IMR-90 (cell line): ENCODE results near the gene PLXDC2. TPM values are rescaled to one million over a fixed set of nuclear protein-coding genes. Genes with fewer than 3 reads are reported as not detected.

Experiments used
- ATAC-seq: fragments of 200-7000 bp; cut with Tn5 transposase; 2 replicates; pipeline ENCODE4 v1.9.1; 2020; ENCODE audit warnings: low read depth, mild to moderate bottlenecking, moderate library complexity
- BruUV-seq: library from RNA; stranded (reverse); fragments of 400-500 nt; replicated peaks from 2 replicates; lab custom pipeline; 2021; lab: Mats Ljungman, UMichigan
- CTCF ChIA-PET: fragments of 300-600 bp; formaldehyde crosslinking; extraction: SDS; loops from one replicate; lab custom pipeline; 2021; ENCODE audit warnings: antibody characterized with exemption; lab: Yijun Ruan, JAX
- POLR2A ChIA-PET: fragments of 300-600 bp; sonication (Branson Sonifier 250); formaldehyde crosslinking; loops from one replicate; lab custom pipeline; 2022; ENCODE audit warnings: antibody characterized with exemption; ENCODE audit not compliant: unreplicated experiment; lab: Charles Lee
- DNase-seq: peaks from one replicate; pipeline ENCODE4 v3.0.0; 2013
- H2AFZ ChIP-seq: replicated peaks from 2 replicates; pipeline ENCODE3; 2013; ENCODE audit warnings: low read length, mild to moderate bottlenecking; ENCODE audit not compliant: poor library complexity
- H2AK5ac ChIP-seq: 2 replicates; pipeline ENCODE4 v1.6.1; 2013; ENCODE audit warnings: low read depth, low read length, inconsistent platforms
- H2AK9ac ChIP-seq: replicated peaks from 2 replicates; pipeline ENCODE3; 2013; ENCODE audit warnings: mild to moderate bottlenecking, low read depth, low read length, moderate library complexity; ENCODE audit not compliant: poor library complexity
- H2BK120ac ChIP-seq: 2 replicates; pipeline ENCODE4 v1.6.1; 2013; ENCODE audit warnings: low read depth, low read length, inconsistent platforms
- H2BK15ac ChIP-seq: 3 replicates; pipeline ENCODE4 v1.6.1; 2013; ENCODE audit warnings: low read depth, low read length, inconsistent platforms
- H2BK20ac ChIP-seq: 2 replicates; pipeline ENCODE4 v1.6.1; 2013; ENCODE audit warnings: low read depth, mild to moderate bottlenecking, inconsistent platforms, low read length, moderate library complexity
- H2BK5ac ChIP-seq: 2 replicates; pipeline ENCODE4 v1.6.1; 2013; ENCODE audit warnings: mild to moderate bottlenecking, low read depth, low read length, inconsistent platforms; ENCODE audit not compliant: poor library complexity, severe bottlenecking
- H3K14ac ChIP-seq: replicated peaks from 2 replicates; pipeline ENCODE4 v1.6.1; 2013; ENCODE audit warnings: low read depth, low read length, inconsistent platforms
- H3K18ac ChIP-seq: 2 replicates; pipeline ENCODE4 v1.6.1; 2013; ENCODE audit warnings: low read depth, low read length, control low read depth
- H3K23ac ChIP-seq: 2 replicates; pipeline ENCODE4 v1.6.1; 2013; ENCODE audit warnings: low read depth, low read length, inconsistent platforms
- H3K27ac ChIP-seq: 2 replicates; pipeline ENCODE4 v1.5.1; 2013; ENCODE audit warnings: mild to moderate bottlenecking, control low read depth, low read length; ENCODE audit not compliant: insufficient read depth
- H3K27me3 ChIP-seq: 2 replicates; pipeline ENCODE4 v1.6.1; 2013; ENCODE audit warnings: low read length; ENCODE audit not compliant: control insufficient read depth, insufficient read depth
- H3K36me3 ChIP-seq: 2 replicates; pipeline ENCODE4 v1.6.1; 2013; ENCODE audit warnings: low read length, mixed read lengths; ENCODE audit not compliant: control insufficient read depth, insufficient read depth
- H3K4ac ChIP-seq: 2 replicates; pipeline ENCODE4 v1.6.1; 2013; ENCODE audit warnings: low read depth, low read length, inconsistent platforms
- H3K4me1 ChIP-seq: 2 replicates; pipeline ENCODE4 v1.6.1; 2013; ENCODE audit warnings: low read length, mixed read lengths; ENCODE audit not compliant: control insufficient read depth, insufficient read depth
- H3K4me2 ChIP-seq: 2 replicates; pipeline ENCODE4 v1.6.1; 2013; ENCODE audit warnings: low read depth, mild to moderate bottlenecking, control low read depth, low read length, moderate library complexity
- H3K4me3 ChIP-seq: 2 replicates; pipeline ENCODE4 v1.5.1; 2013; ENCODE audit warnings: low read depth, mild to moderate bottlenecking, control low read depth, low read length, moderate library complexity; ENCODE audit not compliant: insufficient read depth
- H3K56ac ChIP-seq: 2 replicates; pipeline ENCODE4 v1.6.1; 2013; ENCODE audit warnings: low read length, inconsistent platforms; ENCODE audit not compliant: insufficient read depth; ENCODE audit errors: extremely low read depth
- H3K79me1 ChIP-seq, 2 experiments: 2 replicates each; pipeline ENCODE4 v1.6.1; 2013; ENCODE audit warnings: low read length in 2 of 2, inconsistent platforms in 1 of 2, low read depth in 1 of 2
- H3K9ac ChIP-seq: 2 replicates; pipeline ENCODE4 v1.6.1; 2013; ENCODE audit warnings: low read depth, low read length, control low read depth
- H3K9me1 ChIP-seq: 2 replicates; pipeline ENCODE4 v1.6.1; 2013; ENCODE audit warnings: low read length, inconsistent platforms; ENCODE audit not compliant: insufficient read depth
- H3K9me3 ChIP-seq: 2 replicates; pipeline ENCODE4 v1.6.1; 2013; ENCODE audit warnings: low read length; ENCODE audit not compliant: control insufficient read depth, insufficient read depth
- H4K20me1 ChIP-seq: 2 replicates; pipeline ENCODE4 v1.6.1; 2013; ENCODE audit warnings: low read length, inconsistent platforms; ENCODE audit not compliant: insufficient read depth
- H4K5ac ChIP-seq: 2 replicates; pipeline ENCODE4 v1.6.1; 2013; ENCODE audit warnings: mild to moderate bottlenecking, low read depth, low read length, control low read depth
- H4K8ac ChIP-seq, 2 experiments: 2 replicates each; pipeline ENCODE4 v1.6.1; 2013; ENCODE audit warnings: low read depth in 2 of 2, low read length in 2 of 2, control low read depth in 1 of 2, inconsistent platforms in 1 of 2
- H4K91ac ChIP-seq: 2 replicates; pipeline ENCODE4 v1.6.1; 2013; ENCODE audit warnings: low read depth, low read length, inconsistent platforms; ENCODE audit not compliant: insufficient read depth
- BHLHE40 ChIP-seq: fragments of 150-350 bp; IDR thresholded peaks from 2 replicates; pipeline ENCODE4 v1.6.1; 2016; ENCODE audit warnings: mild to moderate bottlenecking, low read depth, low read length
- CEBPB ChIP-seq: IDR thresholded peaks from 2 replicates; pipeline ENCODE4 v1.6.1; 2012; ENCODE audit warnings: low read depth, low read length, improper control_type of control experiment
- CHD1 ChIP-seq: IDR thresholded peaks from 2 replicates; pipeline ENCODE4 v1.6.1; 2012; ENCODE audit warnings: low read depth, low read length, improper control_type of control experiment
- FOS ChIP-seq: fragments of 150-350 bp; IDR thresholded peaks from 2 replicates; pipeline ENCODE4 v1.6.1; 2016; ENCODE audit warnings: low read depth, low read length
- MAFK ChIP-seq: IDR thresholded peaks from 2 replicates; pipeline ENCODE4 v1.6.1; 2012; ENCODE audit warnings: low read depth, low read length, improper control_type of control experiment
- MAZ ChIP-seq: IDR thresholded peaks from 2 replicates; pipeline ENCODE4 v1.6.1; 2012; ENCODE audit warnings: low read depth, mild to moderate bottlenecking, low read length, improper control_type of control experiment, moderate library complexity, borderline replicate concordance
- MXI1 ChIP-seq: IDR thresholded peaks from 2 replicates; pipeline ENCODE4 v1.6.1; 2012; ENCODE audit warnings: low read depth, mild to moderate bottlenecking, low read length, moderate library complexity, borderline replicate concordance
- NFE2L2 ChIP-seq: fragments of 150-350 bp; IDR thresholded peaks from 2 replicates; pipeline ENCODE4 v1.6.1; 2016; ENCODE audit warnings: low read depth, mild to moderate bottlenecking, low read length
- POLR2A ChIP-seq: IDR thresholded peaks from 2 replicates; pipeline ENCODE4 v1.6.1; 2012; ENCODE audit warnings: mild to moderate bottlenecking, low read depth, low read length
- RAD21 ChIP-seq: IDR thresholded peaks from 2 replicates; pipeline ENCODE4 v1.6.1; 2012; ENCODE audit warnings: low read length, improper control_type of control experiment
- RCOR1 ChIP-seq: IDR thresholded peaks from 2 replicates; pipeline ENCODE4 v1.6.1; 2012; ENCODE audit warnings: mild to moderate bottlenecking, low read length, improper control_type of control experiment; ENCODE audit not compliant: insufficient replicate concordance
- RFX5 ChIP-seq: IDR thresholded peaks from 2 replicates; pipeline ENCODE4 v1.8.0; 2012; ENCODE audit warnings: low read depth, mild to moderate bottlenecking, low read length, moderate library complexity
- SMC3 ChIP-seq: fragments of 150-350 bp; IDR thresholded peaks from 2 replicates; pipeline ENCODE4 v1.6.1; 2016; ENCODE audit warnings: low read depth, mild to moderate bottlenecking, antibody characterized with exemption, low read length, moderate library complexity
- WGBS, 2 experiments: methylation state at CpG; one replicate each; pipeline versions ENCODE4 v1.1.5 to v1.1.7; 2013; ENCODE audit warnings: missing lambda C conversion rate in 2 of 2; ENCODE audit not compliant: insufficient read length in 1 of 2; ENCODE audit errors: extremely low coverage in 2 of 2; 5-methylcytosine and 5-hydroxymethylcytosine counted together
- dilution Hi-C: fragments of 300-500 bp; cut with HindIII; formaldehyde crosslinking; loops from one replicate; pipeline ENCODE4 v1.14.3; 2018; ENCODE audit warnings: low sequenced_read_pairs; ENCODE audit not compliant: unreplicated experiment
- in situ Hi-C: fragments of 300-500 bp; cut with MboI; formaldehyde crosslinking; loops from 3 replicates; pipeline ENCODE4 v1.14.3; 2019; ENCODE audit warnings: low sequenced_read_pairs, inconsistent platforms, mixed read lengths
- intact Hi-C: fragments of 100-400 bp; cut with micrococcal nuclease; formaldehyde crosslinking; loops from 2 replicates; pipeline ENCODE4 v1.10.0; 2022
- polyA plus RNA-seq, 3 experiments: library from polyadenylated mRNA; depleted of rRNA; stranded (reverse); fragments of >200 nt; gene quantifications; 2 replicates each; pipeline ENCODE4 v1.2.3, GENCODE V29; 2012; ENCODE audit warnings: low replicate concordance in 1 of 3
- total RNA-seq: library from RNA; depleted of rRNA; stranded (reverse); fragments of >200 nt; gene quantifications from 2 replicates; pipeline ENCODE4 v1.2.3, GENCODE V29; 2012
- TF ChIP-seq, protein P1 (sequence below): fragments of 150-350 bp; IDR thresholded peaks from 2 replicates; pipeline ENCODE4 v1.6.1; 2016; ENCODE audit warnings: low read depth, mild to moderate bottlenecking, low read length, moderate library complexity, borderline replicate concordance
- TF ChIP-seq, protein P2 (sequence below): fragments of 150-350 bp; IDR thresholded peaks from 2 replicates; pipeline ENCODE4 v1.6.1; 2017; ENCODE audit warnings: mild to moderate bottlenecking, antibody characterized with exemption, low read length, low read depth
- TF ChIP-seq, protein P3 (sequence below): conservative IDR thresholded peaks from 2 replicates; pipeline ENCODE4 v1.5.1; 2012; ENCODE audit warnings: mild to moderate bottlenecking, low read depth, low read length, improper control_type of control experiment

Gene PLXDC2
- total and polyA plus RNA-seq, 2 of the 4 experiments (the other 2 are of a cell fraction), result 3.2 to 6.1 TPM

DNA sequence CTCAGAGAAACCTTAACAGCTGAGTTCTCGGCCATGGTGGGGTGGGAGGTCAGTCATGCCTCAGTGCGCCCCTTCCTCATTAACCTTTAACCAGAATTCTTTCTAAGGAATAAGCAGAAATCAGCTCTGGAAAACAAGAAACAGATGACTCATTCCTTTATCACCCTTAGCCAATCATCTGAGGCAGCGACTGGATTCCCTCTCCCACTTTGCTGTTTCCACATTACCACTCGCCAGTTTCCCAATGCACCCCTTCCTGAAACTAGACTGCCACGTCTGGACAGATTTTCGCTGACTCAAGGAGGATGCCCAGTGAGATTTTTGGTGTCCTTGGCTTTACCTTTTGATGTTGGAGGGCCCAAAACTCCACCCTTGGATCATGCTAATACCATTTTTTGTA is 223.8 kb downstream of the PLXDC2 start:
- DNase-seq, result no peak

More for the DNA sequence above, 223.8 kb downstream of the PLXDC2 start:
- no peak overlapping the region for H3K27ac ChIP-seq
- H3K36me3 ChIP-seq, result no peaks in the 10 kb centered on the region
- H3K4me3 ChIP-seq, result no peak overlapping the region
- no peaks in the 10 kb centered on the region for H3K79me1 ChIP-seq
- H3K14ac ChIP-seq, result no peak overlapping the region
- H2AK5ac ChIP-seq, result no peak overlapping the region
- H3K9ac ChIP-seq, result no peak overlapping the region
- no peak overlapping the region for H2AK9ac ChIP-seq
- H2BK15ac ChIP-seq, result no peak overlapping the region
- ChIA-PET POLR2A (no interaction called here), CTCF (no interaction called here)
- H2BK20ac ChIP-seq, result no peak overlapping the region
- no peak overlapping the region for H3K4ac ChIP-seq
- no peak for ATAC-seq
- H2AFZ ChIP-seq, result no peak overlapping the region
- no peaks in the 10 kb centered on the region for H4K20me1 ChIP-seq
- H3K27me3 ChIP-seq, result no peaks in the 10 kb centered on the region
- H3K56ac ChIP-seq, result no peak overlapping the region
- no peak overlapping the region for H3K4me2 ChIP-seq
- no TSS peak for BruUV-seq
- H2BK120ac ChIP-seq, result no peak overlapping the region
- H2BK5ac ChIP-seq, result no peak overlapping the region
- dilution Hi-C loops (no loop called here), in situ Hi-C loops (no loop called here), intact Hi-C loops (no loop called here)
- H4K91ac ChIP-seq, result no peak overlapping the region
- H3K23ac ChIP-seq, result no peak overlapping the region
- H3K4me1 ChIP-seq, result no peaks in the 10 kb centered on the region
- H3K18ac ChIP-seq, result no peak overlapping the region
- no peak overlapping the region for H4K8ac ChIP-seq
- TF ChIP-seq RCOR1, result no peak
- TF ChIP-seq CEBPB, result no peak
- TF ChIP-seq, protein P1, sequence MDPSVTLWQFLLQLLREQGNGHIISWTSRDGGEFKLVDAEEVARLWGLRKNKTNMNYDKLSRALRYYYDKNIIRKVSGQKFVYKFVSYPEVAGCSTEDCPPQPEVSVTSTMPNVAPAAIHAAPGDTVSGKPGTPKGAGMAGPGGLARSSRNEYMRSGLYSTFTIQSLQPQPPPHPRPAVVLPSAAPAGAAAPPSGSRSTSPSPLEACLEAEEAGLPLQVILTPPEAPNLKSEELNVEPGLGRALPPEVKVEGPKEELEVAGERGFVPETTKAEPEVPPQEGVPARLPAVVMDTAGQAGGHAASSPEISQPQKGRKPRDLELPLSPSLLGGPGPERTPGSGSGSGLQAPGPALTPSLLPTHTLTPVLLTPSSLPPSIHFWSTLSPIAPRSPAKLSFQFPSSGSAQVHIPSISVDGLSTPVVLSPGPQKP, result no peak
- no peak for TF ChIP-seq MAFK
- no peak for TF ChIP-seq MXI1
- TF ChIP-seq, protein P2, sequence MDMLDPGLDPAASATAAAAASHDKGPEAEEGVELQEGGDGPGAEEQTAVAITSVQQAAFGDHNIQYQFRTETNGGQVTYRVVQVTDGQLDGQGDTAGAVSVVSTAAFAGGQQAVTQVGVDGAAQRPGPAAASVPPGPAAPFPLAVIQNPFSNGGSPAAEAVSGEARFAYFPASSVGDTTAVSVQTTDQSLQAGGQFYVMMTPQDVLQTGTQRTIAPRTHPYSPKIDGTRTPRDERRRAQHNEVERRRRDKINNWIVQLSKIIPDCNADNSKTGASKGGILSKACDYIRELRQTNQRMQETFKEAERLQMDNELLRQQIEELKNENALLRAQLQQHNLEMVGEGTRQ, result no peak
- no peak for TF ChIP-seq SMC3
- TF ChIP-seq BHLHE40, result no peak
- no peak for TF ChIP-seq RFX5
- no peak for TF ChIP-seq NFE2L2
- no peak for TF ChIP-seq MAZ
- TF ChIP-seq, protein P3, sequence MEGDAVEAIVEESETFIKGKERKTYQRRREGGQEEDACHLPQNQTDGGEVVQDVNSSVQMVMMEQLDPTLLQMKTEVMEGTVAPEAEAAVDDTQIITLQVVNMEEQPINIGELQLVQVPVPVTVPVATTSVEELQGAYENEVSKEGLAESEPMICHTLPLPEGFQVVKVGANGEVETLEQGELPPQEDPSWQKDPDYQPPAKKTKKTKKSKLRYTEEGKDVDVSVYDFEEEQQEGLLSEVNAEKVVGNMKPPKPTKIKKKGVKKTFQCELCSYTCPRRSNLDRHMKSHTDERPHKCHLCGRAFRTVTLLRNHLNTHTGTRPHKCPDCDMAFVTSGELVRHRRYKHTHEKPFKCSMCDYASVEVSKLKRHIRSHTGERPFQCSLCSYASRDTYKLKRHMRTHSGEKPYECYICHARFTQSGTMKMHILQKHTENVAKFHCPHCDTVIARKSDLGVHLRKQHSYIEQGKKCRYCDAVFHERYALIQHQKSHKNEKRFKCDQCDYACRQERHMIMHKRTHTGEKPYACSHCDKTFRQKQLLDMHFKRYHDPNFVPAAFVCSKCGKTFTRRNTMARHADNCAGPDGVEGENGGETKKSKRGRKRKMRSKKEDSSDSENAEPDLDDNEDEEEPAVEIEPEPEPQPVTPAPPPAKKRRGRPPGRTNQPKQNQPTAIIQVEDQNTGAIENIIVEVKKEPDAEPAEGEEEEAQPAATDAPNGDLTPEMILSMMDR, result no peak
- TF ChIP-seq POLR2A, result no peak
- TF ChIP-seq FOS, result no peak
- TF ChIP-seq CHD1, result no peak
- TF ChIP-seq RAD21, result no peak
- 60% methylated on average over 1 of the region's 6 CpGs; no CpG with 5 or more reads in 1 of the 2 experiments for WGBS, 2 experiments
- H3K9me1 ChIP-seq, result no peaks in the 10 kb centered on the region
- no peaks in the 10 kb centered on the region for H3K9me3 ChIP-seq
- H4K5ac ChIP-seq, result no peak overlapping the region
